ENCODE data around the gene LGR5.

- TF ChIP-seq CTCF (IDR thresholded peaks at IDR 0.05) (no peak), POLR2A (IDR thresholded peaks at IDR 0.05) (no peak)
These were observed 40.4 kb upstream of the LGR5 start for GRCh38 chr12:71399197-71399596.
